Anterior cingulate cortex (tissue), 58 donors: ENCODE data around the gene MEIS1.
A peak's percentile ranks its signal among the peaks of the same experiment; 100 is the strongest.

Experiments used
- DNase-seq, 58 donors: peaks; one replicate each; lab custom pipeline; 2025; lab: John Stamatoyannopoulos, UW

Gene MEIS1

DNA sequence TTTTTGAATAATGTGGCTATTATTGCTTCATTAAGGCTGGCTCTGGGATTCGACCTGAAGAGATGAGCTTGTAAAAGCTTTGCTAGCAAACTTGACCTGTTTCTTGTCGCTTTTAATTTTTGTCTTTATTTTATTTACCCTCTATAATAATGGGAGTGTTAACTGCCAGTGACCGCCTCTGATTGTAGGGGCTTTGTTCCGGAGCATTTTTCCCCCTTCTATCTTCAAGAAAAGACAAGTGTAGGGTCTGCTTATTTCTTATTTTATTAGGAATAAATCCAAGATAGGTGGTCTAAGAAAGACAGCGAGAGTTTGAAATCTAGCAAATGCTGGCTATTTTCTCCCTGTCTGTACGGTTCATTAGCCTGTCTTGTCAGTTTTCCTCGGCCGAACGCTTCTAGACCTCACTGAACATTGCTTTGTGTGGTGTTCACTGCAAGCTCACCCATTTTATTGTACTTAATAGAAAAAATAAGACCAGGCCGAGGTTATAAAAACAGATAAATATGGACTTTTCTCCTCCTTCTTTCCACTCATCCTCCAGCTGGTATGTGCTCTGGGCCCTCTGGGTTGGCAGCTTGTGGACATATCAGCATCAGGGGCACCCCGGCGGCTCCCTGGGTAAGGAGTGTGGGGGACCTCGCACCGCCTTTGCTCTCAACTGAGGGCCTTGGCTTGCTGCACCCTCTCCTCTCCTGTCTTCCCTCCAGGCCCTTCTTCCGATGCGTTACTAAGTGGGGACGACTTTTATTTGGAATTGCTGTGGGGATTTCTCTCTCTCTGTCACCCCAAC is 8.5 kb downstream of the MEIS1 start:
- DNase-seq = no peak

DNA sequence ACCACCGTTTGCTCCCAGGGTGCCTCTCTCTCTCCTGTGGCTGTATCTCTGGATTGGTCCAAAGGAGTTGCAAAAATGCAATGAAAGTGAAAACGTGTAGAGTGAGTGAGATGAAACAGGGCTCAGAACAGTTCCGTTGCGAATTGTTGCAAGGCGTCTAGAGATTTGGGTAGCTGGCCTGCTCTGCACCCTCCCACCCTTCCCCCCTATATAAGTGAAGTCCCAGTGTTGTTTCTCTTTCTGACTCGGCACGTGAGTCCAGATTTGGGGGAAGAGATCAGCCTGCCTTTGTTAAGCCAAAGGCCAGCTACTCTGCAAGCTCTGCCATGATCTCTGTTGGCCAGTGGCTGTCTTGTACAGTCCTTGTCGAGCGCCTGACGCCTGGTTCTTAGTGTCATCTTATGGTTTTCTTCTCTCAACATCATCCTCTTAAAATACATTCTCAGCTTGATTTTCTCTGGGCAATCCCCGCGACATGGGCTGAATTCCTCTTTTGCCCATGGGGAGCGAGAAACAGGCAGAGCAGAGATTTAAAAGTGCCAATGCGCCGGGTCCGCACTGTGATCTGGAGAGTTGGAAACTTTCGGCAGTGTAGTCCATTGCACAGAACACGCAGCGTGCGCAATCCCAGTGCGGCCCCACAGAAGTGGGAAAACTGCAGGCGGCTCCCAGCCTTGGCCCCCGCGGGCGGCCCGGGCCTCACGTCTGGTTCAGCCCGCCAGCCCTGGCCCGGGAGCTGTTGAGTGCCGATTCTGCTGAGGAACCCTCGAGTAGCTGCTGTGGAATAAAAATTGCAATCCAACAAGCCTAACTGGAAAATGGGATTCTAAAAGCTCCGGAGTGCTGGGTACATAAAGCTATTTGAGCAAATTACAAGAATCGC is 9.3 kb downstream of the MEIS1 start:
- no peak for DNase-seq

GRCh38 chr2:66445076-66445924 is 10.4 kb downstream of the MEIS1 start:
- no peak for DNase-seq

DNA sequence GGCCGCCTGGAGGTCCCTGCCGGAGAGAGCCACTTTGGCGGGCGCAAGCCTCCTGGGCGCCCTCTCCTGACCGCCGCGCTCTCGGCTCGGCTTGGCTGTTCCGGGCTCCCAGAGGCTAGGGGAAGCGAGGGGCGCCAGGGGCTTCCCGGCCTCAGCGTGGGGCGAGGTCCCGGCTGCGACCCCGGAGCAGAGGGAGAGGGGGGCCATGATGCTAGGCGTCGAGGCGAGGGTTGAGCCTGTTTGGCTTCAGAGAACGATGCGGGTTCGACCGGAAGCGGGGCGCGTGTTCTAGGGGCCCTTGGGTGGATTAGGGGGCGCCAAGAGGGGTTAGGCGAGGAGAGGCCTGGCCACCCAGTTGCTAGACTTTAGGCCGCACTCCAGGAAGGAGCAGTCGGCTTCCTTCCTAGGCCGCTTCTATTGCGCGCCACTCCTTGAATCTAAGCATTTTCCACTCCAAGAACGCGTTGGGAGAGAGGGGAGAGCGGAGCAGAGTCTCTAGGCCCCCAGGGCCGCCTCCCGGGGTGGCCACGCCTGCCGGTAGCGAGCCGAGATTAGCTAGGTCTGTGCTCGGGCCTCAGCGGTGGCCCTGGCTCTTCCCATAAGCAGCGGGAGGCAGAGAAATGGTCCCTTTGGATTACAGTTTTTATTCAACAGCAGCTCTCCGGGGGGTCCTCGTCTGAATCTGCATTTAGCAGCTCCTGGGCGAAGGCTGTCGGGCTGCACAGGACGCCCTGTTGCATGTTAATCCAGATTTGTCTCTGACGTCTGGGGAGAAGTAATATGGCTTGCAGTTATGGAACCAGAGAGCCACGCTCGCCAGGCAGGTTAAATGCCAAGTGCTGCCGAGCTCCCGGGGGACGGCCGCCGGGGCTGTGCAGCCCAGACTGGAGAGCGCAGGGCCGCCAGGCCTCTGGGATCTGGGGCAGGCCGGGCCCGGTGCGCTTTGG is 11.3 kb downstream of the MEIS1 start:
- DNase-seq = peak in 2 of 58 donors; percentile 20 to 28

DNA sequence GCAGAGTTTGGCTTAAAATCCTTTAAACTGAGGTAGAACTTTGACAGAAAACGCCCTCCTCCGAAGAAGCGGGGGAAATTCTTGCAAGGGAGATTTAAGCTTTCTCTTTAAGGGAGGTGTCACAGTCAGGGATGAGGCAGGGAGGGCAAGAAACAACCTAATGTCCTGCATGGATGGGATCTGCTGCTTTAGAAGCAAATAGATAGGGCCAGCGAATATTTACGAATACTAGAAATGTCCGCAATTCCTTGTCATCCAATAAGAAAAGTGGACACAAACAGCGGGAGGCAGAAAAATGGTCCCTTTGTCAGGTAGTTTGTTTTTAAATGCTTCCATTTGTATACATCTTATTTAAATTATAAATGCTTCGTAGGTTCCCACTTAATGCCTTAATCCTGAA is 12.0 kb downstream of the MEIS1 start:
- DNase-seq = no peak

- DNase-seq = no peak
Observed at GRCh38 chr2:66447677-66448076, 12.8 kb downstream of the MEIS1 start.

DNA sequence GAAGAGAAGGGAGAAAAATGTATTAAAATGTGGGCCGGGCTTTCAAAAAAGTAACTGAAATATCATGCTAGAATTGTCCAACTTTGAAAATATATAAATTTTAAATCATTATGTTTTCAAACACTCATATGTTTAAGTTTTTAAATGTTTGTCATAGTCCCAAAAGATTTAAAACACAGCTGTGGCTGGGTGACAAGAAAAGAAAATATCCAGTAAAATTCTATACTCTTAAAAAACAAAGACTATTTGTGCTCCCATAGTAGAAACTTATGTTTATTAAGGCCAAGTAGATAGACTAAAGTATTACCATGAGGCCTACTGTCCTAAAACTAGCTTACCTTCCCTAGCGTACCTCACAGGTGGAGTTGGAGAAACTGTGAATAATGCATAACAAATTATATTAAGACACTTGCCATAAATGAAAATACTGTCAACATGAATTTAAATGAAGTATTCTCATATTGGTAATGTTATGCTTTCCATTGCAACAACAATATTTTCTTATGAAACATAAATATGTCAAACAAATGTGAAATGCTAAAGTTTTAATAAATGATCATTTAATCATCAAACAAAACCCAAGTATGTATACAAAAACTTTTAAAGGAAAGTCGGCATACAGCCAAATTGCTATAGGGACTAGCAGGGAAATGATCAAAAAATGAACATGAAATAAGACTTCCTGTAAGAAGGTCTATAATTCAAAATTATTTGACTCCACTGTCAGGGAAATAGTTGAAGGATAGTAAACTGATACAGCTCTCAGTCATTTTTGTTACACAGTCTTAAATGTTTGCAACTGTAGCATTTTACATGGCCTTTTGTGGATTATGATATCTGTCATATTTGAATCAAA is 13.4 kb downstream of the MEIS1 start:
- no peak for DNase-seq

DNA sequence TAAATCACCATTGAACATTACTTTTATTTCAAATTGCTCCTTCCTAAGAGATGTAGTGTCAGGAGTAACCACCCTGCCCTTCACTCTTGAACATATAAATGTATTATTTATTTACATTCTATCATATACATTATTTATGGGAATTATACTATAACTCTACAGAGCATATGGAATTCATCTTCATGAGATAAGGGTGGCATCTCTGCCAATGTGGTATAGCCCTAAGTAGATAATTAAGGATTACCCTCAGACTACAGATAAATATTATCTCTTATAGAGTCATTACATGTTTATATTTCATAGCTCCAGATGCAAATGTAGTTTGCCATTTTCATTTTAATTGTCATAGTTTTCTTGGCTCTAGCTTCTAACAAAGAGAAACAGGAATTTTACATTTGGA is 17.3 kb downstream of the MEIS1 start:
- DNase-seq = no peak

GRCh38 chr2:66452917-66453316 is 18.0 kb downstream of the MEIS1 start:
- DNase-seq = no peak

GRCh38 chr2:66455490-66455889 is 20.6 kb downstream of the MEIS1 start:
- no peak for DNase-seq

DNA sequence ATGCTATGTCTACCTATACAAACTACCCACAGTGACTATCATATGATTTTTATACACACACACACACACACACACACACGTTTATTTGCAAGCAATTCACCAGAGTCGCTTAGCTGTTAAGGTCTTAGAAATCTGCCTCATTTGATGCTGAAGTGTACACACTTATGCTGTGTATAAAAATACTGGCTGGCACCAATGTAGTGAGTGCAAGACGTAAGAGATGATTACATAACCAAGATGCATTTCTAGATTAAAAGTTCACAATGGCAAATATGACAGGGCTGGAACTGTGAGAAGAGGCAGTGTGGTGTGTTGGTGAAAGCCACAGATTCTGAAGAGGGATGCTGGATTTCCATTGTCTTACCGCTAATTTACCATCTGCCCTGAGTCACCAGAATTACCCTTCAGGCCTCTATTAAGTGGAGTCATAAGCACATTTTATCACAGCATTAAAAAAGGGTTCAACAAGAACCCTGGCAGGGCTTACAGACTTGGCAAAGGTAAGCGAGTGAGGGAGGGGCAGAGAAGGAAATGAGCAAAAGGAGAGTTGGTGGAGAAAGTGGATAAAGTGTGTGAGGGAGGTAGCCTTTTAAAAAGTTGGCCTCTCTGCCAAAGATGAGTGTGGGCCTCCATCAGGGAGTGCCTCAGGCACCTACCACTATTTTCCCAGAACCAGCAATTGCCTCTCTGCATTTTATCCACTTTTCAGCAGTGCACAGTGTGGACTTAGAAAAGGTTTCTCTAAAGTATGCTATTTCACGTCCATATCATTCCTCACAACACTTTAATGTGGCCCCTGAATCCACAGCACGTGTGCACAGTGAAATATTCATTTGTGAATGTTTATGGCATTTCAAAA is 21.5 kb downstream of the MEIS1 start:
- no peak for DNase-seq

DNA sequence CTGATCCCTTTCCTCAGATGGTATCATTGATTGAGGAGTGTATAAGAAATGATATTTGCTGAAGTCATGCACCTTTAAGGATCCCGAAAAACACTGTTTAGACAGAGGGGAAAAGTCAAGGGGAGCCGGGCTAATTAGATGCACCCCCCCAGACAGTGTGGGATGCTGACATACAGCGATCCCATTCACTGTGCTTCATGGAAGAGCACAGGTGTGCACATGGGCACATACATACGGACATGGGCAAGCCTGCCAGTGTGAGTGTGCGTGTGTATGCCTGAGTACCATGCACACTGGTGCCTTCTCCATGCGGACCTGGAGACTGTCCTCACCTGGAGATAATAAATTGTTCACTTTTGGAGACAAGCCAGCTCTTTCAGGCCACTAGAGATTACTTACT is 22.6 kb downstream of the MEIS1 start:
- no peak for DNase-seq

- no peak for DNase-seq
Observed at GRCh38 chr2:66460031-66460430, 25.1 kb downstream of the MEIS1 start.

DNA sequence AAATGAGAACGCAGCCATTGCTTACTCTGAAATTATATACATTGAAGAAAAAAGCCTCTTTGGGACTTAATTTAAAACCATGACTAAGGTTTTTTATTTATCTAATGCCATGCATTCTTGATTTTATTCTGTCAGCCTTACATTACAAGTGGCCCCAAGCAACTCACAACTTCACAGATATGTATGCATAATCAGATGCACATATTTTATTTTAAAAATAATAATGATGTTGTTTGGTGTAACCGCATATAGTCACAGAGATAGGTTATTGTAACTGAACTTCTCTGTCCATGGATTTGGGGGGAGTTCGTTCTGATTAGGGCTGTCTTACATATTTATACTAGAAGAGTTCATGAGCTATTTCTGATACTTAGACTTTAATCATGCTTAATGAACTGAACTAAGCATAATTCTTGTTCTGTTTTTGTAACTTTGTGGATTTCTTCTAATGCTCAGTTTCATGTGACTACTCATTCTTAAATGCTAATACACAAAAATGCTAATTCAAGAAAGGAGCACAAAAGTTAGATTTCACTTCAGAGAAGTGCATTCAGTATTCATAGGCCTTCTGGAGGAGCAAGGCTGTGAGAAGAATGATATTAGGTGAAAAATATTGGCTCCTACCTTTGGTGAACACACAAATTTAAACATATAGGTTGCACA is 26.2 kb downstream of the MEIS1 start:
- DNase-seq = no peak

- peak in 2 of 58 donors; percentile 6 to 32 for DNase-seq
Observed at GRCh38 chr2:66461664-66462500, 27.0 kb downstream of the MEIS1 start.

DNA sequence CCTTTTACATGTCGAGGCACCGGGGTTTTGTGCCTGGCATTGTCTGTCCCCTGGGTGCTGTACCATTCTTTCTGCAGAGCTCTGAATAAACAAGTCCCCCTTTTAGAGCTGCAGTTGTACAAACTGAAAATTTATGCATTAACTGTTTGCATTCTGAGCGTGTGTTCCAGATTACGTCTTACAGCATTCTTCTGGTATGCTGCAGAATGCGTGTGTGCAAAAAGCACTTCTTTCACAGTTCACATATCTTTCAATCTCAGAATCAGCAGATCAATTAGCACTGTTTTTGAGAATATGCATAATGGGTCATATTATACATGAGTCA is 27.5 kb downstream of the MEIS1 start:
- no peak for DNase-seq
